ENCODE results near the gene TMCO6.

The TMCO6 gene

GRCh38 chr5:140633501-140633900 is 5.8 kb upstream of the TMCO6 start:
- no peaks in the 10 kb centered on the region for H3K27me3 ChIP-seq (ENCODE audit: low read length)
- H3K9me3 ChIP-seq (ENCODE audit: insufficient read depth, low read length): peaks cover 4% of the 10 kb centered on the region; the same call in 1 of the 2 replicates
- no peak overlapping the region for H2AFZ ChIP-seq (ENCODE audit: low read depth, low read length, severe bottlenecking)
- 0 out of 2 replicates have a peak, but pooled peaks cover 5% of the 10 kb centered on the region for H3F3A ChIP-seq (ENCODE audit: insufficient read depth)
- no peak overlapping the region for H3K27ac ChIP-seq (ENCODE audit: low read depth, low read length)
- no peak overlapping the region for H3K4me3 ChIP-seq (ENCODE audit: insufficient read depth, low read length, poor library complexity, severe bottlenecking)
- no peak for TF ChIP-seq EZH2phosphoT487 (conservative IDR thresholded peaks at IDR 0.05; ENCODE audit: low read length)
- TF ChIP-seq, protein P1, sequence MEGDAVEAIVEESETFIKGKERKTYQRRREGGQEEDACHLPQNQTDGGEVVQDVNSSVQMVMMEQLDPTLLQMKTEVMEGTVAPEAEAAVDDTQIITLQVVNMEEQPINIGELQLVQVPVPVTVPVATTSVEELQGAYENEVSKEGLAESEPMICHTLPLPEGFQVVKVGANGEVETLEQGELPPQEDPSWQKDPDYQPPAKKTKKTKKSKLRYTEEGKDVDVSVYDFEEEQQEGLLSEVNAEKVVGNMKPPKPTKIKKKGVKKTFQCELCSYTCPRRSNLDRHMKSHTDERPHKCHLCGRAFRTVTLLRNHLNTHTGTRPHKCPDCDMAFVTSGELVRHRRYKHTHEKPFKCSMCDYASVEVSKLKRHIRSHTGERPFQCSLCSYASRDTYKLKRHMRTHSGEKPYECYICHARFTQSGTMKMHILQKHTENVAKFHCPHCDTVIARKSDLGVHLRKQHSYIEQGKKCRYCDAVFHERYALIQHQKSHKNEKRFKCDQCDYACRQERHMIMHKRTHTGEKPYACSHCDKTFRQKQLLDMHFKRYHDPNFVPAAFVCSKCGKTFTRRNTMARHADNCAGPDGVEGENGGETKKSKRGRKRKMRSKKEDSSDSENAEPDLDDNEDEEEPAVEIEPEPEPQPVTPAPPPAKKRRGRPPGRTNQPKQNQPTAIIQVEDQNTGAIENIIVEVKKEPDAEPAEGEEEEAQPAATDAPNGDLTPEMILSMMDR (IDR thresholded peaks at IDR 0.05; ENCODE audit: insufficient read depth, low read length, poor library complexity, severe bottlenecking): no peak
- H3K36me3 ChIP-seq (ENCODE audit: low read length): no peaks in the 10 kb centered on the region
- no peaks in the 10 kb centered on the region for H3K79me2 ChIP-seq (ENCODE audit: insufficient read depth, low read length)
- no peaks in the 10 kb centered on the region for H3K9me2 ChIP-seq (replicated peaks; ENCODE audit: insufficient read depth, low read length)
- no peak overlapping the region for H3K9ac ChIP-seq (ENCODE audit: low read length)
- no peak overlapping the region for H3K4me2 ChIP-seq (ENCODE audit: low read depth, low read length, poor library complexity, severe bottlenecking)
- H4K20me1 ChIP-seq (ENCODE audit: low read depth, low read length): no peaks in the 10 kb centered on the region

DNA sequence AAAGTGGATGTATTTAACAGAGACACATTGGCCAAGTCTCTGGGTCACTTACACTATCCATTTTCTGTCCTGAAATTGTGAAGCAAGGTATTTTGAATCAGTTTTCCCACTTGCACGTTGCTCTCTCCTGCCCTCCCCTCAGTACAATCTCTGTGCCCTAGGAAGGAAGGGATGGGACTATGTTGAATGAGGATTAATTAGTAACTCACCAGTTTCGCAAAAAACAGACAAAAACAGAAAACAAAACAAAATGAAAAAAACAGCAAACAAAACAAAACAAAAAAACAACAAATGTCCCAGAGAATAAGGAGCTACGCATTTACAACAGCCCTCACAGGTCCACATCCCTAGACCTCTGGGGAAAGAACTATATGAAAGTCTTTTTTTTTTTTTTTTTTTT is 5.1 kb upstream of the TMCO6 start:
- Histone ChIP-seq H3K4me3 (ENCODE audit: insufficient read depth, low read length, poor library complexity, severe bottlenecking) (no peak overlapping the region), H3K9ac (ENCODE audit: low read length) (no peak overlapping the region), H3F3A (ENCODE audit: insufficient read depth) (0 out of 2 replicates have a peak, but pooled peaks cover 5% of the 10 kb centered on the region), H3K4me2 (ENCODE audit: low read depth, low read length, poor library complexity, severe bottlenecking) (no peak overlapping the region), H3K9me2 (replicated peaks; ENCODE audit: insufficient read depth, low read length) (no peaks in the 10 kb centered on the region), H4K20me1 (ENCODE audit: low read depth, low read length) (no peaks in the 10 kb centered on the region), H3K36me3 (ENCODE audit: low read length) (no peaks in the 10 kb centered on the region), H2AFZ (ENCODE audit: low read depth, low read length, severe bottlenecking) (no peak overlapping the region), H3K9me3 (ENCODE audit: insufficient read depth, low read length) (no peaks in the 10 kb centered on the region), H3K27ac (ENCODE audit: low read depth, low read length) (no peak overlapping the region), H3K27me3 (ENCODE audit: low read length) (no peaks in the 10 kb centered on the region), H3K79me2 (ENCODE audit: insufficient read depth, low read length) (no peaks in the 10 kb centered on the region)
- no peak for TF ChIP-seq EZH2phosphoT487 (conservative IDR thresholded peaks at IDR 0.05; ENCODE audit: low read length)
- TF ChIP-seq, protein P1 (IDR thresholded peaks at IDR 0.05; ENCODE audit: insufficient read depth, low read length, poor library complexity, severe bottlenecking): no peak

- Histone ChIP-seq H3K79me2 (ENCODE audit: insufficient read depth, low read length) (peaks cover 10% of the 10 kb centered on the region), H3F3A (ENCODE audit: insufficient read depth) (0 out of 2 replicates have a peak, but pooled peaks cover 5% of the 10 kb centered on the region), H3K9me2 (replicated peaks; ENCODE audit: insufficient read depth, low read length) (no peaks in the 10 kb centered on the region), H4K20me1 (ENCODE audit: low read depth, low read length) (no peaks in the 10 kb centered on the region), H3K4me3 (ENCODE audit: insufficient read depth, low read length, poor library complexity, severe bottlenecking) (no peak overlapping the region), H3K4me2 (ENCODE audit: low read depth, low read length, poor library complexity, severe bottlenecking) (no peak overlapping the region), H3K27me3 (ENCODE audit: low read length) (no peaks in the 10 kb centered on the region), H3K9ac (ENCODE audit: low read length) (no peak overlapping the region), H2AFZ (ENCODE audit: low read depth, low read length, severe bottlenecking) (peak overlapping the region; percentile 49), H3K36me3 (ENCODE audit: low read length) (no peaks in the 10 kb centered on the region), H3K27ac (ENCODE audit: low read depth, low read length) (no peak overlapping the region), H3K9me3 (ENCODE audit: insufficient read depth, low read length) (no peaks in the 10 kb centered on the region)
- TF ChIP-seq EZH2phosphoT487 (conservative IDR thresholded peaks at IDR 0.05; ENCODE audit: low read length): no peak
- TF ChIP-seq, protein P1 (IDR thresholded peaks at IDR 0.05; ENCODE audit: insufficient read depth, low read length, poor library complexity, severe bottlenecking): no peak
These were observed 3.7 kb upstream of the TMCO6 start for GRCh38 chr5:140635291-140636257.
